ENCODE measurements around the gene LRRC10B. TPM values are rescaled to one million over a fixed set of nuclear protein-coding genes. Genes with fewer than 3 reads are reported as not detected.

The LRRC10B gene
- total RNA-seq, 1 donor from 2014 or later = not detected

- H3K27ac ChIP-seq = no peak overlapping the region
- H3K4me2 ChIP-seq = no peak overlapping the region
- Mint-ChIP-seq H3K27ac (no peak overlapping the region), H3K4me3 (no peak overlapping the region), H3K36me3 (no peaks in the 10 kb centered on the region), H3K9me3 (no peaks in the 10 kb centered on the region), H3K27me3 (ENCODE audit: insufficient read depth, low read depth) (peaks cover 9% of the 10 kb centered on the region), H3K4me1 (peaks cover 38% of the 10 kb centered on the region)
- H3F3A ChIP-seq (ENCODE audit: low read depth) = peaks cover 7% of the 10 kb centered on the region
- H2AFZ ChIP-seq (replicated peaks) = no peak overlapping the region
- H3K4me1 ChIP-seq = peaks cover 7% of the 10 kb centered on the region
- no peaks in the 10 kb centered on the region for H3K36me3 ChIP-seq
- H3K27me3 ChIP-seq = peaks cover 21% of the 10 kb centered on the region
- DNase-seq (ENCODE audit: low spot score) = no peak
- H3K9me3 ChIP-seq (ENCODE audit: low read depth) = no peaks in the 10 kb centered on the region
- H4K20me1 ChIP-seq (ENCODE audit: low read depth) = no peaks in the 10 kb centered on the region
- no peak for TF ChIP-seq EZH2phosphoT487 (IDR thresholded peaks at IDR 0.05)
- TF ChIP-seq EZH2 (IDR thresholded peaks at IDR 0.05) = no peak
- TF ChIP-seq CTCF (IDR thresholded peaks at IDR 0.05) = no peak
- no peaks in the 10 kb centered on the region for H3K79me2 ChIP-seq (ENCODE audit: low read depth)
- H3K4me3 ChIP-seq = no peak overlapping the region
- H3K9ac ChIP-seq = no peak overlapping the region
Measured at GRCh38 chr11:61495801-61496601, 12.5 kb upstream of the LRRC10B start.

DNA sequence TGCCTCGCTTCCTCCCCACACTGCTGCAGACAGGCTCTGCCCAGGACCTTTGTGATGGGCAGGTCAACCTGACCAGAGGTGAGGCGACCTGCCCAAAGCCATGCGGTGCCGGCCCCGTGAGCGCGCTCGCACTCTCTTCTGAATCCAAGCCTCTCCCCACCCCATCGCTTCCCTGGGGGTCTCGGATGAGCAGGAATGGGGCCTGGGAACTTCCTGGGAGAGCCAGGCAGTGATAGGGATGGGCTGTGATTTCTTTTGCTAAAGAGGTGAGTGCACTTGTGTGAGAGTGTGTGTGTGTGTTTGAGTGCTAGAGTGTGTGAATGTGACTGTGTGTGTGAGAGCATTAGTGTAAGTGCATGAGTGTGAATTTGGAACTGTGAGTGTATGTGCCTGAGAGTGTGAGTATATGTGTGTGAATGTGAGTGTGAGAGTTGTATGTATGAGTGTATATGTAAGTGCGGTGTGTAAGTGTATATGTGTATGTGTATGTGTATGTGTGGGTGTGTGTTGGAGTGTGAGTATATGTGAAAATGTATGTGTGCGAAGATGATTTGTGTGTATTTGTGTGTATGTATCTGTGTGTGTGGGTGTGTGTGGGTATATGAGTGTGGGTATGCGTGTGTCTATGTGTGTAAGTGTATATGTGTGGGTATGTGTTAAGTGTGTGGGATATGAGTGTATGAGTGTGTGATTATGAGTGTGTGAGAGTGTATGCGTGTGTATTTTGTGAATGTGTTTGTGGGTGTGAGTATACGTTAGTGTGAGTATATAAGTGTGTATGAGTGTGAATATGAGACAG lies 11.7 kb upstream of the LRRC10B start:
- H4K20me1 ChIP-seq (ENCODE audit: low read depth) = no peaks in the 10 kb centered on the region
- H3K27me3 ChIP-seq = peaks cover 21% of the 10 kb centered on the region
- peaks cover 7% of the 10 kb centered on the region for H3F3A ChIP-seq (ENCODE audit: low read depth)
- no peaks in the 10 kb centered on the region for H3K79me2 ChIP-seq (ENCODE audit: low read depth)
- H3K27me3 Mint-ChIP-seq (ENCODE audit: insufficient read depth, low read depth) = peaks cover 9% of the 10 kb centered on the region
- no peaks in the 10 kb centered on the region for H3K36me3 ChIP-seq
- H3K9me3 Mint-ChIP-seq = no peaks in the 10 kb centered on the region
- no peak overlapping the region for H3K4me3 ChIP-seq
- H2AFZ ChIP-seq (replicated peaks) = no peak overlapping the region
- no peak overlapping the region for H3K9ac ChIP-seq
- H3K27ac Mint-ChIP-seq = no peak overlapping the region
- no peak overlapping the region for H3K4me3 Mint-ChIP-seq
- TF ChIP-seq CTCF (IDR thresholded peaks at IDR 0.05) (no peak), EZH2 (IDR thresholded peaks at IDR 0.05) (no peak), EZH2phosphoT487 (IDR thresholded peaks at IDR 0.05) (no peak)
- no peak overlapping the region for H3K27ac ChIP-seq
- no peaks in the 10 kb centered on the region for H3K36me3 Mint-ChIP-seq
- DNase-seq (ENCODE audit: low spot score) = no peak
- peaks cover 41% of the 10 kb centered on the region for H3K4me1 Mint-ChIP-seq
- no peak overlapping the region for H3K4me2 ChIP-seq
- H3K4me1 ChIP-seq = peaks cover 7% of the 10 kb centered on the region
- no peaks in the 10 kb centered on the region for H3K9me3 ChIP-seq (ENCODE audit: low read depth)

DNA sequence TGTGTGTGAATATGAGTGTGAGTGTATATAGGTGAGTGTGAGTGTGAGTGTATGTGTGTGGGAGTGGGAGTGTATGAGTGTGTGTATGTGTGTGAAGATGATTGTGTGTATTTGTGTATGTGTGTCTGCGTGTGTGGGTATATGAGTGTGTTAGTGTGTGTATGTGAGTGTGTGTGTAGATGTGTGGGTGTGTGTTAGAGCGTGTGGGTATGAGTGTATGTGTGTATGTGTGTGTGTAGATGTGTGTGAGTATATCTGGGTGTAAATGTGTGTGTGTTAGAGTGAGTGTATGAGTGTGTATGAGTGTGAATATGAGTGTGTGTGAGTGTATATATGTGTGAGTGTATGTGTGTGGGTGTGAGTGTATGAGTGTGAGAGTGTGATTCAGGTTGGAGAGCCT lies 11.1 kb upstream of the LRRC10B start:
- Histone ChIP-seq H3K27ac (no peak overlapping the region), H3K36me3 (no peaks in the 10 kb centered on the region), H3K4me2 (no peak overlapping the region), H3K9me3 (ENCODE audit: low read depth) (no peaks in the 10 kb centered on the region), H3F3A (ENCODE audit: low read depth) (peaks cover 7% of the 10 kb centered on the region), H3K27me3 (peaks cover 21% of the 10 kb centered on the region), H3K4me1 (peaks cover 7% of the 10 kb centered on the region), H3K79me2 (ENCODE audit: low read depth) (no peaks in the 10 kb centered on the region), H3K9ac (no peak overlapping the region), H4K20me1 (ENCODE audit: low read depth) (no peaks in the 10 kb centered on the region), H2AFZ (replicated peaks) (no peak overlapping the region), H3K4me3 (no peak overlapping the region)
- Mint-ChIP-seq H3K4me1 (peaks cover 43% of the 10 kb centered on the region), H3K36me3 (no peaks in the 10 kb centered on the region), H3K4me3 (no peak overlapping the region), H3K9me3 (no peaks in the 10 kb centered on the region), H3K27ac (no peak overlapping the region), H3K27me3 (ENCODE audit: insufficient read depth, low read depth) (peaks cover 11% of the 10 kb centered on the region)
- TF ChIP-seq EZH2phosphoT487 (IDR thresholded peaks at IDR 0.05) (no peak), CTCF (IDR thresholded peaks at IDR 0.05) (no peak), EZH2 (IDR thresholded peaks at IDR 0.05) (no peak)
- DNase-seq (ENCODE audit: low spot score) = no peak
